GM12878 (cell line): Measurements from ENCODE around the gene TBC1D22B. TPM values are rescaled to one million over a fixed set of nuclear protein-coding genes. Genes with fewer than 3 reads are reported as not detected.

Experiments
- ATAC-seq: fragments of 200-7000 bp; cut with Tn5 transposase; 3 replicates; pipeline ENCODE4 v1.9.1; 2020; ENCODE audit warnings: mild to moderate bottlenecking, moderate library complexity
- BruUV-seq: library from RNA; stranded (reverse); fragments of 400-500 nt; replicated peaks from 2 replicates; lab custom pipeline; 2021; lab: Mats Ljungman, UMichigan
- CTCF ChIA-PET: fragments of 300-600 bp; sonication (Branson Sonifier 250); formaldehyde crosslinking; extraction: SDS; loops from one replicate; lab custom pipeline; 2021; ENCODE audit warnings: inconsistent platforms; lab: Yijun Ruan, JAX
- POLR2A ChIA-PET: fragments of 350-600 bp; formaldehyde crosslinking; extraction: SDS; loops from one replicate; lab custom pipeline; 2021; ENCODE audit warnings: inconsistent platforms; lab: Charles Lee
- RAD21 ChIA-PET: fragments of 300-600 bp; sonication (Branson Sonifier 250); formaldehyde crosslinking; loops from one replicate; lab custom pipeline; 2023; ENCODE audit warnings: antibody characterized with exemption; ENCODE audit not compliant: unreplicated experiment; lab: Charles Lee
- SMC1A ChIA-PET: fragments of 300-600 bp; sonication (Branson Sonifier 250); formaldehyde crosslinking; loops from one replicate; lab custom pipeline; 2023; ENCODE audit not compliant: unreplicated experiment, uncharacterized antibody; lab: Charles Lee
- DNase-seq: peaks from one replicate; pipeline ENCODE4 v3.0.0-alpha.2; 2011; ENCODE audit warnings: low read depth, low spot score
- FAIRE-seq: peaks from 3 replicates; lab custom pipeline; 2011; peaks lifted over from hg19 to GRCh38; lab: Jason Lieb, UNC
- H2AFZ ChIP-seq: 2 replicates; pipeline ENCODE4 v1.6.0; 2011; ENCODE audit warnings: low read depth, low read length, control low read depth; ENCODE audit not compliant: control insufficient read depth
- H3K27ac ChIP-seq: 2 replicates; pipeline ENCODE4 v1.5.1; 2011; ENCODE audit warnings: control low read depth; ENCODE audit not compliant: control insufficient read depth, insufficient read depth
- H3K27me3 ChIP-seq, 2 experiments: replicated peaks in 1 of 2; 2 replicates each; pipeline versions ENCODE4 v1.6.0 to v1.6.1; 2011; ENCODE audit warnings: low read length in 1 of 2; ENCODE audit not compliant: control insufficient read depth in 2 of 2, insufficient read depth in 2 of 2
- H3K36me3 ChIP-seq, 2 experiments: 2 replicates each; pipeline ENCODE4 v1.5.1; 2011; ENCODE audit warnings: low read length in 1 of 2; ENCODE audit not compliant: control insufficient read depth in 2 of 2, insufficient read depth in 2 of 2
- H3K4me1 ChIP-seq: 2 replicates; pipeline ENCODE4 v1.6.1; 2011; ENCODE audit warnings: mild to moderate bottlenecking, low read length, moderate library complexity, mixed read lengths; ENCODE audit not compliant: control insufficient read depth, insufficient read depth
- H3K4me2 ChIP-seq: 2 replicates; pipeline ENCODE4 v1.6.0; 2011; ENCODE audit warnings: control low read depth; ENCODE audit not compliant: control insufficient read depth, insufficient read depth
- H3K4me3 ChIP-seq: fragments of 200-600 bp; sonication (generic); 2 replicates; pipeline ENCODE4 v1.5.1; 2016
- H3K79me2 ChIP-seq: 2 replicates; pipeline ENCODE4 v1.6.0; 2011; ENCODE audit warnings: low read length; ENCODE audit not compliant: control insufficient read depth, insufficient read depth
- H3K9ac ChIP-seq: 2 replicates; pipeline ENCODE4 v1.8.0; 2011; ENCODE audit warnings: low read length, control low read depth, mixed read lengths; ENCODE audit not compliant: control insufficient read depth, insufficient read depth
- H3K9me3 ChIP-seq: replicated peaks from 3 replicates; pipeline ENCODE4 v1.5.1; 2011; ENCODE audit warnings: mild to moderate bottlenecking, low read length; ENCODE audit not compliant: control insufficient read depth, insufficient read depth
- H4K20me1 ChIP-seq: 2 replicates; pipeline ENCODE4 v1.6.0; 2011; ENCODE audit not compliant: control insufficient read depth, insufficient read depth
- FOXK2 ChIP-seq: fragments of 450-650 bp; IDR thresholded peaks from 2 replicates; pipeline ENCODE4 v1.6.1; 2017; ENCODE audit warnings: mild to moderate bottlenecking, moderate library complexity
- JUNB ChIP-seq: IDR thresholded peaks from 2 replicates; pipeline ENCODE4 v1.6.1; 2016; ENCODE audit warnings: antibody characterized with exemption, mild to moderate bottlenecking
- SKIL ChIP-seq: fragments of 450-650 bp; IDR thresholded peaks from 2 replicates; pipeline ENCODE4 v1.6.1; 2017; ENCODE audit warnings: mild to moderate bottlenecking, low read depth, inconsistent platforms; ENCODE audit not compliant: poor library complexity, severe bottlenecking
- WGBS: methylation state at CpG from one replicate; pipeline ENCODE4 v1.1.6; 2016; ENCODE audit warnings: low lambda C conversion rate; ENCODE audit not compliant: insufficient replicate concordance, insufficient coverage; ENCODE audit errors: missing lambda C conversion rate; 5-methylcytosine and 5-hydroxymethylcytosine counted together
- in situ Hi-C: fragments of 300-500 bp; cut with MboI; formaldehyde crosslinking; loops from 9 replicates; pipeline ENCODE4 v1.14.3; 2018; ENCODE audit warnings: mixed read lengths
- intact Hi-C: fragments of 100-400 bp; cut with micrococcal nuclease; formaldehyde crosslinking; loops from one replicate; pipeline ENCODE4 v1.14.2; 2022; ENCODE audit not compliant: unreplicated experiment
- polyA plus RNA-seq, 11 experiments: library from polyadenylated mRNA; depleted of rRNA in 4 of 11; unstranded in 6 of 11; stranded (reverse) in 5 of 11; fragments of >200 nt; fragmentation: Nextera tagmentation in 4 of 11; fragmentation: Illumina TruSeq in 1 of 11; extraction: Ambion mirVana in 4 of 11; extraction: Trizol in 1 of 11; gene quantifications; 1 replicate in 1 of 11; 2 replicates in 10 of 11; pipeline versions ENCODE4 v1.2.1 to v1.2.3, GENCODE V29; 2011 to 2016; ENCODE audit warnings: inconsistent platforms in 2 of 11, missing spikeins in 2 of 11, low read depth in 1 of 11
- total RNA-seq, 4 experiments: library from RNA; depleted of rRNA in 3 of 4; stranded (reverse); fragments of >200 nt in 3 of 4; fragmentation: Illumina TruSeq in 1 of 4; extraction: Trizol in 1 of 4; gene quantifications; 2 replicates each; pipeline versions ENCODE4 v1.2.1 to v1.2.3, GENCODE V29; 2013 to 2021

Gene TBC1D22B
- total and polyA plus RNA-seq, 10 of the 15 experiments (the other 5 are each of a cell fraction or from before 2014, with no cell fraction given), result 3.4 to 18.7 (median 14.1) TPM

DNA sequence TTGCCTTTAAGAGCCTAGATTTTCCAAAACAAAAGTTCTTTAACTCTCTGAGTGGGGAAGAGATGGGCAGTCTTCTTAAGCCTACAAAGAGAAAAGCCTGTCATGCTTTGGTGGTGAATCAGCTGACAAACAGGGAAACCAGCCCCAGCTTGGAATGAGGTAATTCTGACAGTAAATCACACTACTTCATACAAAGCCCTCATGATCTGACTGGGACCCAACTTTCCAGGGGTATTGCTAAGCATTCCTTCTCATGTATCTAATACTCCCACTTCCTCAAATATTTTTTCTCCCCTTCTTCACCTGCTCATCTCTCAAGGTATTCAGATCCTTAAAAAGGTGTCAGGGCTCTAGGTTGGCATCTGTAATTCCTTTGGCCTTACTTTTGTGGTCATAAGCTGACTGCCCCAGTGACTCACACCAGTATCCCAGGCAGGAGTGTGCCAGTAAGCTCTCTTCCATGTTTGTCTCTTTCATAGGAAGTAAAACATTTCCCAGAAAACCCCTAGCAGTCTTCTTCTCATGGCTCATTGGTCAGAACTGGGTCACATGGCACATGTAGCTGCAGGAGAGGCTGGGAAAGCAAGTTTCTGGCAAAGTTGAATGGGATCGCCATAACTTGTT, 15.0 kb upstream of the TBC1D22B start (continued):
- TF ChIP-seq SKIL (no peak), FOXK2 (no peak)

DNA sequence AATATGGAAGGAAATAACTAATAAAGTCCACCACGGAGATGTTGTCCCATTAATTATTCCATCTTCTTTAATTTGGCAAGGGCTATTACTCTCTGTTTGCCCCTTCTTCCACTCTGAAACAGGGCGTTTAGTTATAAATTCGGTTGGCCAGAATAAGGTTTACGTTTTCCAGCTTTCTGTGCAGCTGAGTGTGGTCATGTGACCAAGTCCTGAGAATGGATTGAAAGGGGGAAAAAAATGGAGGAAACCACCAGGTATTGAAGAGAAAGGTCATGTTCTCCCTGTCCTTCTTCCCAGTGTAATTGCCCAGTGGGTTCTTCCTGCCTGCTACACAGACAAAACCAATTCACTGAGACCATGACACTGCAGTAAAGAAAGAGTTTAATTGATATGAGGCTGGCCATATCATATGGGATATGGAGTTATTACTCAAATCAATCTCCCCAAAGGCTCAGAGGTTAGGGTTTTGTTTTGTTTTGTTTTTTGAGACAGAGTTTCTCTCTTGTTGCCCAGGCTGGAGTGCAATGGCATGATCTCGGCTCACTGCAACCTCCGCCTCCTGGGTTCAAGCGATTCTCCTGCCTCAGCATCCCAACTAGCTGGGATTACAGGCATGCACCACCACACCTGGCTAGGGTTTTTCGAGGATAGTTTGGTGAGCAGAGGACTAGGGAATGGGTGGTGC, 14.3 kb upstream of the TBC1D22B start:
- Histone ChIP-seq H3K4me2 (no peak overlapping the region), H3K27ac (no peak overlapping the region), H2AFZ (no peak overlapping the region), H3K36me3 (no peaks in the 10 kb centered on the region), H3K4me3 (no peak overlapping the region), H3K27me3 (no peaks in the 10 kb centered on the region), H3K9me3 (no peaks in the 10 kb centered on the region), H3K9ac (no peak overlapping the region), H4K20me1 (no peaks in the 10 kb centered on the region), H3K4me1 (peaks cover 9% of the 10 kb centered on the region; the same call in 1 of the 2 replicates), H3K79me2 (no peaks in the 10 kb centered on the region)
- POLR2A ChIA-PET, result interaction anchor here (0.5 to 1.1 kb wide), 3 partner anchors 9 to 457 kb away, joined by 3 to 6 read pairs (median 4); partner anchors contain the start of gene TBC1D22B
- CTCF ChIA-PET, result interaction anchor here (1.1 to 1.8 kb wide), 2 partner anchors 12 to 22 kb away, joined by 4 to 6 read pairs; no protein-coding TSS in a partner anchor
- intact Hi-C loops, result no loop called here
- SMC1A ChIA-PET, result interaction anchor here (1.0 to 1.5 kb wide), 2 partner anchors 66 to 71 kb away, joined by 3 read pairs; no protein-coding TSS in a partner anchor
- FAIRE-seq (no peak), ATAC-seq (no peak), DNase-seq (no peak)
- in situ Hi-C loops, result no loop called here
- no TSS peak for BruUV-seq
- TF ChIP-seq JUNB, result no peak
- 69% methylated on average over 8 of the region's 8 CpGs for WGBS
- RAD21 ChIA-PET, result interaction anchor here (1.1 to 1.7 kb wide), 2 partner anchors 14 to 82 kb away, joined by 3 to 5 read pairs; partner anchors contain the start of genes TBC1D22B and TMEM217
